HepG2 (cell line): Measurements from ENCODE around the gene N4BP2.

Experiments used
- CEBPB ChIP-seq: IDR thresholded peaks from 2 replicates; pipeline ENCODE4 v1.6.1; 2011; ENCODE audit warnings: low read depth, low read length, improper control_type of control experiment, borderline replicate concordance
- ELF1 ChIP-seq: sonication (generic); formaldehyde crosslinking; IDR thresholded peaks from 2 replicates; pipeline ENCODE4 v1.4.0; 2020; ENCODE audit warnings: missing genetic modification reagents
- EP300 ChIP-seq, 3 experiments: sonication (generic) in 1 of 3; formaldehyde crosslinking in 1 of 3; IDR thresholded peaks; 2 replicates each; pipeline versions ENCODE4 v1.5.1 to v1.6.1; 2011 to 2020; ENCODE audit warnings: low read depth in 2 of 3, low read length in 2 of 3, borderline replicate concordance in 1 of 3, improper control_type of control experiment in 1 of 3, mild to moderate bottlenecking in 1 of 3, missing genetic modification reagents in 1 of 3, moderate library complexity in 1 of 3
- IRF2 ChIP-seq: IDR thresholded peaks from 2 replicates; pipeline ENCODE4 v1.6.1; 2018; ENCODE audit warnings: missing genetic modification reagents, missing compliant biosample characterization
- MAFF ChIP-seq: IDR thresholded peaks from 2 replicates; pipeline ENCODE4 v1.6.1; 2011; ENCODE audit warnings: low read depth, low read length, improper control_type of control experiment
- MED13 ChIP-seq: sonication (generic); formaldehyde crosslinking; IDR thresholded peaks from 2 replicates; pipeline ENCODE4 v1.5.0; 2020; ENCODE audit warnings: missing genetic modification reagents
- POLR2AphosphoS5 ChIP-seq: IDR thresholded peaks from 2 replicates; pipeline ENCODE4 v1.6.1; 2012; ENCODE audit warnings: low read depth, low read length
- SMYD3 ChIP-seq: sonication (generic); formaldehyde crosslinking; IDR thresholded peaks from 2 replicates; pipeline ENCODE4 v1.8.1; 2023; ENCODE audit warnings: mild to moderate bottlenecking, missing genetic modification reagents
- TAF1 ChIP-seq: sonication (generic); formaldehyde crosslinking; IDR thresholded peaks from 2 replicates; pipeline ENCODE4 v1.4.0; 2020; ENCODE audit warnings: missing genetic modification reagents
- YY1 ChIP-seq: IDR thresholded peaks from 2 replicates; pipeline ENCODE4 v1.6.1; 2011; ENCODE audit warnings: low read length, low read depth, moderate library complexity, mild to moderate bottlenecking; ENCODE audit not compliant: insufficient read depth, insufficient replicate concordance
- ZBTB7A ChIP-seq: sonication (generic); formaldehyde crosslinking; IDR thresholded peaks from 2 replicates; pipeline ENCODE4 v1.8.0; 2022; ENCODE audit warnings: mild to moderate bottlenecking, missing genetic modification reagents
- ZNF557 ChIP-seq: sonication (generic); formaldehyde crosslinking; IDR thresholded peaks from 2 replicates; pipeline ENCODE4 v1.4.0; 2020; ENCODE audit warnings: missing genetic modification reagents
- TF ChIP-seq, protein P1 (sequence below): sonication (generic); formaldehyde crosslinking; IDR thresholded peaks from 2 replicates; pipeline ENCODE4 v1.5.0; 2020; ENCODE audit warnings: mild to moderate bottlenecking, missing genetic modification reagents, moderate library complexity
- TF ChIP-seq, protein P2 (sequence below): sonication (generic); formaldehyde crosslinking; IDR thresholded peaks from 2 replicates; pipeline ENCODE4 v1.4.0; 2020; ENCODE audit warnings: missing genetic modification reagents

GRCh38 chr4:40170588-40170987 lies 113.9 kb downstream of the N4BP2 start:
- TF ChIP-seq SMYD3 (CRISPR knock-in tag) (no peak), ELF1 (CRISPR knock-in tag) (no peak), YY1 (no peak), ZBTB7A (CRISPR knock-in tag) (no peak), POLR2AphosphoS5 (no peak), CEBPB (no peak), MAFF (no peak), MED13 (CRISPR knock-in tag) (no peak), TAF1 (CRISPR knock-in tag) (no peak), IRF2 (CRISPR knock-in tag) (no peak), ZNF557 (CRISPR knock-in tag) (no peak), EP300 (IDR thresholded peaks at IDR 0.05; ENCODE audit: low read depth in 2 of 2, low read length in 2 of 2) (no peak), EP300 (CRISPR knock-in tag; IDR thresholded peaks at IDR 0.05; ENCODE audit: borderline replicate concordance) (no peak)
- TF ChIP-seq, protein P1, sequence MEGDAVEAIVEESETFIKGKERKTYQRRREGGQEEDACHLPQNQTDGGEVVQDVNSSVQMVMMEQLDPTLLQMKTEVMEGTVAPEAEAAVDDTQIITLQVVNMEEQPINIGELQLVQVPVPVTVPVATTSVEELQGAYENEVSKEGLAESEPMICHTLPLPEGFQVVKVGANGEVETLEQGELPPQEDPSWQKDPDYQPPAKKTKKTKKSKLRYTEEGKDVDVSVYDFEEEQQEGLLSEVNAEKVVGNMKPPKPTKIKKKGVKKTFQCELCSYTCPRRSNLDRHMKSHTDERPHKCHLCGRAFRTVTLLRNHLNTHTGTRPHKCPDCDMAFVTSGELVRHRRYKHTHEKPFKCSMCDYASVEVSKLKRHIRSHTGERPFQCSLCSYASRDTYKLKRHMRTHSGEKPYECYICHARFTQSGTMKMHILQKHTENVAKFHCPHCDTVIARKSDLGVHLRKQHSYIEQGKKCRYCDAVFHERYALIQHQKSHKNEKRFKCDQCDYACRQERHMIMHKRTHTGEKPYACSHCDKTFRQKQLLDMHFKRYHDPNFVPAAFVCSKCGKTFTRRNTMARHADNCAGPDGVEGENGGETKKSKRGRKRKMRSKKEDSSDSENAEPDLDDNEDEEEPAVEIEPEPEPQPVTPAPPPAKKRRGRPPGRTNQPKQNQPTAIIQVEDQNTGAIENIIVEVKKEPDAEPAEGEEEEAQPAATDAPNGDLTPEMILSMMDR (CRISPR knock-in tag) = no peak
- TF ChIP-seq, protein P2, sequence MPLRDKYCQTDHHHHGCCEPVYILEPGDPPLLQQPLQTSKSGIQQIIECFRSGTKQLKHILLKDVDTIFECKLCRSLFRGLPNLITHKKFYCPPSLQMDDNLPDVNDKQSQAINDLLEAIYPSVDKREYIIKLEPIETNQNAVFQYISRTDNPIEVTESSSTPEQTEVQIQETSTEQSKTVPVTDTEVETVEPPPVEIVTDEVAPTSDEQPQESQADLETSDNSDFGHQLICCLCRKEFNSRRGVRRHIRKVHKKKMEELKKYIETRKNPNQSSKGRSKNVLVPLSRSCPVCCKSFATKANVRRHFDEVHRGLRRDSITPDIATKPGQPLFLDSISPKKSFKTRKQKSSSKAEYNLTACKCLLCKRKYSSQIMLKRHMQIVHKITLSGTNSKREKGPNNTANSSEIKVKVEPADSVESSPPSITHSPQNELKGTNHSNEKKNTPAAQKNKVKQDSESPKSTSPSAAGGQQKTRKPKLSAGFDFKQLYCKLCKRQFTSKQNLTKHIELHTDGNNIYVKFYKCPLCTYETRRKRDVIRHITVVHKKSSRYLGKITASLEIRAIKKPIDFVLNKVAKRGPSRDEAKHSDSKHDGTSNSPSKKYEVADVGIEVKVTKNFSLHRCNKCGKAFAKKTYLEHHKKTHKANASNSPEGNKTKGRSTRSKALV = no peak
